Transverse colon (tissue), 4 donors: ENCODE measurements around the gene ZCCHC3.

ENCODE experiments used
- POLR2A ChIP-seq: fragments of 450-650 bp; IDR thresholded peaks from one replicate; pipeline ENCODE4 v1.6.1; 2016; ENCODE audit warnings: antibody characterized with exemption, mild to moderate bottlenecking, moderate library complexity
- POLR2AphosphoS5 ChIP-seq, 3 donors: sonication (generic); formaldehyde crosslinking; IDR thresholded peaks; one replicate each; pipeline ENCODE4 v1.6.1; 2016; ENCODE audit warnings: antibody characterized with exemption in 3 of 3
- TF ChIP-seq, protein P1 (sequence below), 5 experiments: fragments of 200-600 bp in 3 of 5; fragments of 450-650 bp in 2 of 5; sonication (generic) in 3 of 5; IDR thresholded peaks; 1 replicate in 2 of 5; 2 replicates in 3 of 5; pipeline ENCODE4 v1.5.1; 2016 to 2017; ENCODE audit warnings: antibody characterized with exemption in 5 of 5, inconsistent platforms in 3 of 5, mild to moderate bottlenecking in 2 of 5, moderate library complexity in 1 of 5

DNA sequence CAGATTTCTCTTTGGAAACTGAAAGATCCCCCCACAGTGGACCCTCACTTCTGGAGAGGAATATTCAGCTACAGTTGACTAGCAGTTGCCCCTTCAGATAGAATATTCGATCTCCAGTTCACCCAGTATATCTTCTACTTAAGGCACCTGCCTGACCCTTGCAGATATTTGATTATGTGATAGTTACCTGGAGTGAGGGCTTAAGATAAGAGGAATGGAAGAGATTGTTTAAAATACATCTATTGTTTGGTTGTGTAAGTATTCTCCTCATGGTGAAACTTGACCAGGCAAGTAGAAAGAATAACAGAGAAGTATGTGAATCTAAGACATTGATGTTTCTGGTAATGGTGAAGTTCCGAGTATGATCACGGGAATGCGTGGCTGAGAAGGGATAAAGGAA lies 1.6 kb upstream of the ZCCHC3 start:
- TF ChIP-seq, protein P1, sequence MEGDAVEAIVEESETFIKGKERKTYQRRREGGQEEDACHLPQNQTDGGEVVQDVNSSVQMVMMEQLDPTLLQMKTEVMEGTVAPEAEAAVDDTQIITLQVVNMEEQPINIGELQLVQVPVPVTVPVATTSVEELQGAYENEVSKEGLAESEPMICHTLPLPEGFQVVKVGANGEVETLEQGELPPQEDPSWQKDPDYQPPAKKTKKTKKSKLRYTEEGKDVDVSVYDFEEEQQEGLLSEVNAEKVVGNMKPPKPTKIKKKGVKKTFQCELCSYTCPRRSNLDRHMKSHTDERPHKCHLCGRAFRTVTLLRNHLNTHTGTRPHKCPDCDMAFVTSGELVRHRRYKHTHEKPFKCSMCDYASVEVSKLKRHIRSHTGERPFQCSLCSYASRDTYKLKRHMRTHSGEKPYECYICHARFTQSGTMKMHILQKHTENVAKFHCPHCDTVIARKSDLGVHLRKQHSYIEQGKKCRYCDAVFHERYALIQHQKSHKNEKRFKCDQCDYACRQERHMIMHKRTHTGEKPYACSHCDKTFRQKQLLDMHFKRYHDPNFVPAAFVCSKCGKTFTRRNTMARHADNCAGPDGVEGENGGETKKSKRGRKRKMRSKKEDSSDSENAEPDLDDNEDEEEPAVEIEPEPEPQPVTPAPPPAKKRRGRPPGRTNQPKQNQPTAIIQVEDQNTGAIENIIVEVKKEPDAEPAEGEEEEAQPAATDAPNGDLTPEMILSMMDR (IDR thresholded peaks at IDR 0.05): no peak
- TF ChIP-seq POLR2A: no peak
- TF ChIP-seq POLR2AphosphoS5 (IDR thresholded peaks at IDR 0.05): no peak
